Stimulated activated CD8-positive, alpha-beta memory T cell treated with anti-CD3 and anti-CD28 coated beads, Interleukin-15, amount 100 ng/mL, for 4 hours (primary cell): Measurements from ENCODE around the gene EGFR.

Experiments used
- DNase-seq, 2 donors: peaks; one replicate each; pipeline ENCODE4 v3.0.0-alpha.2; 2020; ENCODE audit warnings: low read depth in 2 of 2

Gene EGFR

GRCh38 chr7:55018361-55019190 lies at the start of gene EGFR:
Gene EGFR (plus strand): TSS chr7:55019017. CDS start chr7:55019278, 261 bp downstream.
- DNase-seq = no peak

GRCh38 chr7:54969208-54969967 lies 49.4 kb upstream of the EGFR start:
- DNase-seq = no peak

GRCh38 chr7:54972733-54973294 lies 46.0 kb upstream of the EGFR start:
- no peak for DNase-seq

- DNase-seq = no peak
These were observed 40.3 kb upstream of the EGFR start for GRCh38 chr7:54978364-54979116.

GRCh38 chr7:54980521-54980920 lies 38.3 kb upstream of the EGFR start:
- DNase-seq = no peak

GRCh38 chr7:54981913-54982312 lies 36.9 kb upstream of the EGFR start:
- DNase-seq = no peak

GRCh38 chr7:54985426-54986330 lies 33.1 kb upstream of the EGFR start:
- DNase-seq = no peak

- no peak for DNase-seq
These were observed 32.1 kb upstream of the EGFR start for GRCh38 chr7:54986716-54987115.

GRCh38 chr7:54987772-54988171 lies 31.0 kb upstream of the EGFR start:
- DNase-seq = no peak

- no peak for DNase-seq
These were observed 30.3 kb upstream of the EGFR start for GRCh38 chr7:54988516-54988915.

GRCh38 chr7:54989453-54990225 lies 29.2 kb upstream of the EGFR start:
- no peak for DNase-seq

- DNase-seq = no peak
These were observed 27.5 kb upstream of the EGFR start for GRCh38 chr7:54991341-54991740.

- DNase-seq = no peak
These were observed 25.8 kb upstream of the EGFR start for GRCh38 chr7:54992871-54993475.

GRCh38 chr7:54995166-54995565 lies 23.7 kb upstream of the EGFR start:
- DNase-seq = no peak

GRCh38 chr7:54995610-54996363 lies 23.0 kb upstream of the EGFR start:
- DNase-seq = no peak

- DNase-seq = no peak
These were observed 22.4 kb upstream of the EGFR start for GRCh38 chr7:54996391-54996790.

GRCh38 chr7:55004579-55004978 lies 14.2 kb upstream of the EGFR start:
- DNase-seq = no peak

- DNase-seq = no peak
These were observed 13.5 kb upstream of the EGFR start for GRCh38 chr7:55005241-55005851.

- no peak for DNase-seq
These were observed 12.3 kb upstream of the EGFR start for GRCh38 chr7:55006499-55006898.
